Occipital lobe (tissue), 2 donors: ENCODE data around the gene FOXJ3. TPM values are rescaled to one million over a fixed set of nuclear protein-coding genes. Genes with fewer than 3 reads are reported as not detected.

Experiments
- DNase-seq: peaks from one replicate; lab custom pipeline; 2025; lab: John Stamatoyannopoulos, UW
- total RNA-seq: library from RNA; depleted of rRNA; stranded (reverse); fragments of >200 nt; gene quantifications from one replicate; pipeline ENCODE4 v1.2.3, GENCODE V29; 2014

FOXJ3 gene
- total RNA-seq, 1 donor from 2014 or later = 107 TPM

GRCh38 chr1:42145389-42145716 lies 189.7 kb downstream of the FOXJ3 start:
- no peak for DNase-seq

GRCh38 chr1:42144711-42145388 lies 190.2 kb downstream of the FOXJ3 start:
- DNase-seq = no peak

GRCh38 chr1:42143896-42144710 lies 190.9 kb downstream of the FOXJ3 start:
- DNase-seq = no peak

- no peak for DNase-seq
Observed at GRCh38 chr1:42142894-42143675, 191.9 kb downstream of the FOXJ3 start.

GRCh38 chr1:42141978-42142377 lies 193.1 kb downstream of the FOXJ3 start:
- DNase-seq = no peak

GRCh38 chr1:42140191-42140590 lies 194.8 kb downstream of the FOXJ3 start:
- no peak for DNase-seq

- no peak for DNase-seq
Observed at GRCh38 chr1:42139444-42139843, 195.6 kb downstream of the FOXJ3 start.

- no peak for DNase-seq
Observed at GRCh38 chr1:42138586-42138985, 196.4 kb downstream of the FOXJ3 start.

GRCh38 chr1:42137766-42138165 lies 197.3 kb downstream of the FOXJ3 start:
- DNase-seq = no peak

- no peak for DNase-seq
Observed at GRCh38 chr1:42136466-42136865, 198.6 kb downstream of the FOXJ3 start.

- DNase-seq = no peak
Observed at GRCh38 chr1:42135426-42135825, 199.6 kb downstream of the FOXJ3 start.

- no peak for DNase-seq
Observed at GRCh38 chr1:42133809-42134526, 201.1 kb downstream of the FOXJ3 start.

GRCh38 chr1:42133390-42133789 lies 201.6 kb downstream of the FOXJ3 start:
- DNase-seq = no peak

GRCh38 chr1:42130061-42130660 lies 204.9 kb downstream of the FOXJ3 start:
- DNase-seq = no peak

GRCh38 chr1:42128964-42129363 lies 206.1 kb downstream of the FOXJ3 start:
- no peak for DNase-seq

- DNase-seq = no peak
Observed at GRCh38 chr1:42128499-42128898, 206.5 kb downstream of the FOXJ3 start.

GRCh38 chr1:42127767-42128166 lies 207.3 kb downstream of the FOXJ3 start:
- no peak for DNase-seq
